ENCODE results near the gene OR13H1.
"Not testable (repeated sequence)": the region's sequence is repeated elsewhere in the genome, so short reads cannot be mapped to it uniquely, and the experiment has no call there.

- TF ChIP-seq, protein P1, sequence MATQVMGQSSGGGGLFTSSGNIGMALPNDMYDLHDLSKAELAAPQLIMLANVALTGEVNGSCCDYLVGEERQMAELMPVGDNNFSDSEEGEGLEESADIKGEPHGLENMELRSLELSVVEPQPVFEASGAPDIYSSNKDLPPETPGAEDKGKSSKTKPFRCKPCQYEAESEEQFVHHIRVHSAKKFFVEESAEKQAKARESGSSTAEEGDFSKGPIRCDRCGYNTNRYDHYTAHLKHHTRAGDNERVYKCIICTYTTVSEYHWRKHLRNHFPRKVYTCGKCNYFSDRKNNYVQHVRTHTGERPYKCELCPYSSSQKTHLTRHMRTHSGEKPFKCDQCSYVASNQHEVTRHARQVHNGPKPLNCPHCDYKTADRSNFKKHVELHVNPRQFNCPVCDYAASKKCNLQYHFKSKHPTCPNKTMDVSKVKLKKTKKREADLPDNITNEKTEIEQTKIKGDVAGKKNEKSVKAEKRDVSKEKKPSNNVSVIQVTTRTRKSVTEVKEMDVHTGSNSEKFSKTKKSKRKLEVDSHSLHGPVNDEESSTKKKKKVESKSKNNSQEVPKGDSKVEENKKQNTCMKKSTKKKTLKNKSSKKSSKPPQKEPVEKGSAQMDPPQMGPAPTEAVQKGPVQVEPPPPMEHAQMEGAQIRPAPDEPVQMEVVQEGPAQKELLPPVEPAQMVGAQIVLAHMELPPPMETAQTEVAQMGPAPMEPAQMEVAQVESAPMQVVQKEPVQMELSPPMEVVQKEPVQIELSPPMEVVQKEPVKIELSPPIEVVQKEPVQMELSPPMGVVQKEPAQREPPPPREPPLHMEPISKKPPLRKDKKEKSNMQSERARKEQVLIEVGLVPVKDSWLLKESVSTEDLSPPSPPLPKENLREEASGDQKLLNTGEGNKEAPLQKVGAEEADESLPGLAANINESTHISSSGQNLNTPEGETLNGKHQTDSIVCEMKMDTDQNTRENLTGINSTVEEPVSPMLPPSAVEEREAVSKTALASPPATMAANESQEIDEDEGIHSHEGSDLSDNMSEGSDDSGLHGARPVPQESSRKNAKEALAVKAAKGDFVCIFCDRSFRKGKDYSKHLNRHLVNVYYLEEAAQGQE (IDR thresholded peaks at IDR 0.05; ENCODE audit: insufficient replicate concordance, low read depth), result not testable (repeated sequence)
- TF ChIP-seq, protein P2, sequence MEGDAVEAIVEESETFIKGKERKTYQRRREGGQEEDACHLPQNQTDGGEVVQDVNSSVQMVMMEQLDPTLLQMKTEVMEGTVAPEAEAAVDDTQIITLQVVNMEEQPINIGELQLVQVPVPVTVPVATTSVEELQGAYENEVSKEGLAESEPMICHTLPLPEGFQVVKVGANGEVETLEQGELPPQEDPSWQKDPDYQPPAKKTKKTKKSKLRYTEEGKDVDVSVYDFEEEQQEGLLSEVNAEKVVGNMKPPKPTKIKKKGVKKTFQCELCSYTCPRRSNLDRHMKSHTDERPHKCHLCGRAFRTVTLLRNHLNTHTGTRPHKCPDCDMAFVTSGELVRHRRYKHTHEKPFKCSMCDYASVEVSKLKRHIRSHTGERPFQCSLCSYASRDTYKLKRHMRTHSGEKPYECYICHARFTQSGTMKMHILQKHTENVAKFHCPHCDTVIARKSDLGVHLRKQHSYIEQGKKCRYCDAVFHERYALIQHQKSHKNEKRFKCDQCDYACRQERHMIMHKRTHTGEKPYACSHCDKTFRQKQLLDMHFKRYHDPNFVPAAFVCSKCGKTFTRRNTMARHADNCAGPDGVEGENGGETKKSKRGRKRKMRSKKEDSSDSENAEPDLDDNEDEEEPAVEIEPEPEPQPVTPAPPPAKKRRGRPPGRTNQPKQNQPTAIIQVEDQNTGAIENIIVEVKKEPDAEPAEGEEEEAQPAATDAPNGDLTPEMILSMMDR (IDR thresholded peaks at IDR 0.05; ENCODE audit: insufficient read depth, low read length), result not testable (repeated sequence)
These were observed 8.6 kb downstream of the OR13H1 start for GRCh38 chrX:131552453-131552852.
